Left lung (tissue), 10 donors: Measurements from ENCODE around the gene ELAPOR1. TPM values are rescaled to one million over a fixed set of nuclear protein-coding genes. Genes with fewer than 3 reads are reported as not detected.
A peak's percentile ranks its signal among the peaks of the same experiment; 100 is the strongest.

Experiments
- ATAC-seq: fragments of 200-7000 bp; cut with Tn5 transposase; one replicate; pipeline ENCODE4 v1.9.1; 2020; ENCODE audit warnings: moderate library complexity
- DNase-seq, 4 donors: peaks; one replicate each; pipeline ENCODE4 v3.0.0-alpha.2; 2013 to 2020
- H3K27ac ChIP-seq, 2 donors: fragments of 200-600 bp; sonication (generic) in 1 of 2; one replicate each; pipeline versions ENCODE4 v1.5.0 to v1.8.0; 2020 to 2021
- H3K27me3 ChIP-seq, 2 donors: fragments of 200-600 bp; sonication (generic) in 1 of 2; one replicate each; pipeline versions ENCODE4 v1.5.0 to v1.8.0; 2020 to 2021
- H3K36me3 ChIP-seq, 2 donors: fragments of 200-600 bp; sonication (generic) in 1 of 2; one replicate each; pipeline versions ENCODE4 v1.5.0 to v1.8.0; 2020 to 2021
- H3K4me1 ChIP-seq, 2 donors: fragments of 200-600 bp; one replicate each; pipeline ENCODE4 v1.8.0; 2021
- H3K4me3 ChIP-seq, 2 donors: fragments of 200-600 bp; sonication (generic) in 1 of 2; one replicate each; pipeline versions ENCODE4 v1.5.0 to v1.8.0; 2020 to 2021; ENCODE audit warnings: mild to moderate bottlenecking in 1 of 2
- H3K9me3 ChIP-seq, 2 donors: fragments of 200-600 bp; sonication (generic) in 1 of 2; one replicate each; pipeline versions ENCODE4 v1.5.0 to v1.8.0; 2020 to 2021
- CTCF ChIP-seq, 2 donors: fragments of 200-600 bp; sonication (generic) in 1 of 2; IDR thresholded peaks; one replicate each; pipeline versions ENCODE4 v1.5.0 to v1.8.0; 2021; ENCODE audit warnings: antibody characterized with exemption in 2 of 2
- intact Hi-C, 2 donors: fragments of 100-400 bp; cut with DNase I; formaldehyde crosslinking; loops; one replicate each; pipeline versions ENCODE4 v1.11.2 to v1.14.2; 2022
- polyA plus RNA-seq, 6 donors: library from polyadenylated mRNA; unstranded; fragments of 120-200 nt; gene quantifications; one replicate each; pipeline ENCODE4 v1.2.1, GENCODE V29; 2013; ENCODE audit not compliant: insufficient read length in 6 of 6
- total RNA-seq, 2 donors: library from RNA; stranded (reverse); fragmentation: NEBNext Ultra II Directional; extraction: Animal tissue kit (Norgen Biotek cat#: 25700); gene quantifications; one replicate each; pipeline ENCODE4 v1.2.1, GENCODE V29; 2021
- donor health status: DM: no; HTN: yes; CAD: no.
- donor health status: DM: no; HTN: no; CAD: no.

The ELAPOR1 gene
- total and polyA plus RNA-seq, 8 donors, result 2.4 to 14.2 (median 9.9) TPM

- ATAC-seq, result no peak
- TF ChIP-seq CTCF (IDR thresholded peaks at IDR 0.05), result no peak
Observed at GRCh38 chr1:109148987-109149561, 35.2 kb downstream of the ELAPOR1 start.

GRCh38 chr1:109149874-109150601, 36.1 kb downstream of the ELAPOR1 start:
- DNase-seq (no peak), ATAC-seq (no peak)
- H3K9me3 ChIP-seq, result no peaks in the 10 kb centered on the region
- no peak overlapping the region for H3K27ac ChIP-seq
- no peak for TF ChIP-seq CTCF (IDR thresholded peaks at IDR 0.05)
- no peak overlapping the region for H3K4me3 ChIP-seq
- H3K27me3 ChIP-seq, result no peaks in the 10 kb centered on the region
- intact Hi-C loops, result no loop called here
- peaks cover 0 to 4% of the 10 kb centered on the region in 2 donors for H3K4me1 ChIP-seq
- no peaks in the 10 kb centered on the region for H3K36me3 ChIP-seq

More at GRCh38 chr1:109148987-109149561, 35.2 kb downstream of the ELAPOR1 start:
- H3K9me3 ChIP-seq, result no peaks in the 10 kb centered on the region
- no peaks in the 10 kb centered on the region for H3K36me3 ChIP-seq
- H3K4me3 ChIP-seq, result no peak overlapping the region
- H3K4me1 ChIP-seq, result peaks cover 0 to 4% of the 10 kb centered on the region in 2 donors
- H3K27ac ChIP-seq, result no peak overlapping the region
- intact Hi-C loops, result no loop called here
- H3K27me3 ChIP-seq, result no peaks in the 10 kb centered on the region
- no peak for DNase-seq

GRCh38 chr1:109151146-109151990, 37.5 kb downstream of the ELAPOR1 start:
- Histone ChIP-seq H3K4me1 (peaks cover 0 to 4% of the 10 kb centered on the region in 2 donors), H3K27ac (no peak overlapping the region), H3K27me3 (no peaks in the 10 kb centered on the region), H3K9me3 (no peaks in the 10 kb centered on the region), H3K36me3 (no peaks in the 10 kb centered on the region), H3K4me3 (no peak overlapping the region)
- TF ChIP-seq CTCF (IDR thresholded peaks at IDR 0.05), result no peak
- intact Hi-C loops, result no loop called here
- peak; percentile 89 for ATAC-seq
- no peak for DNase-seq

GRCh38 chr1:109152196-109152595, 38.3 kb downstream of the ELAPOR1 start:
- Histone ChIP-seq H3K36me3 (no peaks in the 10 kb centered on the region), H3K4me3 (no peak overlapping the region), H3K27ac (no peak overlapping the region), H3K4me1 (peaks cover 0 to 4% of the 10 kb centered on the region in 2 donors), H3K9me3 (no peaks in the 10 kb centered on the region), H3K27me3 (no peaks in the 10 kb centered on the region)
- ATAC-seq (peak; percentile 41), DNase-seq (no peak)
- intact Hi-C loops, result no loop called here
- no peak for TF ChIP-seq CTCF (IDR thresholded peaks at IDR 0.05)

GRCh38 chr1:109156916-109157385, 43.0 kb downstream of the ELAPOR1 start:
- Histone ChIP-seq H3K9me3 (no peaks in the 10 kb centered on the region), H3K4me3 (no peak overlapping the region), H3K36me3 (no peaks in the 10 kb centered on the region), H3K4me1 (peaks cover 6 to 11% of the 10 kb centered on the region in 2 donors), H3K27me3 (no peaks in the 10 kb centered on the region), H3K27ac (no peak overlapping the region)
- intact Hi-C loops, result no loop called here
- no peak for TF ChIP-seq CTCF (IDR thresholded peaks at IDR 0.05)
- no peak for DNase-seq
- ATAC-seq, result no peak
